ENCODE measurements around the gene ETV6.

GRCh38 chr12:11641522-11641921 is 8.0 kb upstream of the ETV6 start:
- TF ChIP-seq CTCF (optimal IDR thresholded peaks at IDR 0.05 in 1 of 3, IDR thresholded peaks at IDR 0.05 in 1 of 3, conservative IDR thresholded peaks at IDR 0.05 in 1 of 3; ENCODE audit: extremely low read depth in 1 of 3, insufficient read depth in 2 of 3, low read length in 3 of 3) (no peak), EZH2 (IDR thresholded peaks at IDR 0.05; ENCODE audit: low read length) (no peak)
